Activated B cell treated with CpG ODN at 0.5 μM for 24 hours (primary cell): ENCODE measurements around the gene EHBP1L1. TPM values are rescaled to one million over a fixed set of nuclear protein-coding genes. Genes with fewer than 3 reads are reported as not detected.

Source experiments
- ATAC-seq: fragments of 200-7000 bp; cut with Tn5 transposase; one replicate; pipeline ENCODE4 v1.10.0; 2021; ENCODE audit warnings: low read depth, mild to moderate bottlenecking, moderate library complexity
- CTCF ChIA-PET: fragments of 350-600 bp; sonication (Branson Sonifier 250); formaldehyde crosslinking; loops from one replicate; lab custom pipeline; 2021; ENCODE audit warnings: antibody characterized with exemption; lab: Charles Lee
- POLR2A ChIA-PET: fragments of 350-600 bp; sonication (Branson Sonifier 250); formaldehyde crosslinking; loops from one replicate; lab custom pipeline; 2021; ENCODE audit warnings: antibody characterized with exemption; lab: Charles Lee
- DNase-seq: peaks from one replicate; pipeline ENCODE4 v3.0.0; 2022
- H3K27ac Mint-ChIP-seq: one replicate; pipeline ENCODE4 v1.8.0; 2020; ENCODE audit warnings: mixed read lengths
- H3K27me3 Mint-ChIP-seq: one replicate; pipeline ENCODE4 v1.8.0; 2021; ENCODE audit warnings: mixed read lengths
- H3K36me3 Mint-ChIP-seq: one replicate; pipeline ENCODE4 v1.8.0; 2021; ENCODE audit warnings: low read depth, mixed read lengths
- H3K4me1 Mint-ChIP-seq: one replicate; pipeline ENCODE4 v1.8.0; 2021; ENCODE audit warnings: mixed read lengths
- H3K4me3 Mint-ChIP-seq: one replicate; pipeline ENCODE4 v1.8.0; 2020; ENCODE audit warnings: mild to moderate bottlenecking, mixed read lengths
- H3K9me3 Mint-ChIP-seq: one replicate; pipeline ENCODE4 v1.8.0; 2020; ENCODE audit warnings: mixed read lengths
- CTCF ChIP-seq: fragments of 200-600 bp; IDR thresholded peaks from one replicate; pipeline ENCODE4 v1.8.0; 2022; ENCODE audit warnings: antibody characterized with exemption, mild to moderate bottlenecking
- intact Hi-C: fragments of 100-400 bp; cut with micrococcal nuclease; formaldehyde crosslinking; loops from one replicate; pipeline ENCODE4 v1.15.1; 2024
- total RNA-seq: library from RNA; stranded (reverse); gene quantifications from 2 replicates; pipeline ENCODE4 v1.2.3, GENCODE V29; 2022

The EHBP1L1 gene
- total RNA-seq, 1 donor from 2014 or later, result 163 TPM

GRCh38 chr11:65639623-65640482, 64.0 kb downstream of the EHBP1L1 start:
- ChIA-PET POLR2A (interaction anchor here (0.5 to 16.1 kb wide), 38 partner anchors 8 to 1838 kb away, joined by 3 to 617 read pairs (median 8); partner anchors contain the start of genes CCDC85B, CFL1, EHBP1L1 and FAM89B), CTCF (interaction anchor here (0.9 to 3.7 kb wide), 7 partner anchors 12 to 71 kb away, joined by 3 to 29 read pairs (median 4); partner anchors contain the start of genes PCNX3 and RELA)
- intact Hi-C loops, result loop anchor here (1.0 kb wide), 4 partner anchors 12 to 66 kb away; partner anchors contain the start of gene PCNX3
- no peaks in the 10 kb centered on the region for H3K27me3 Mint-ChIP-seq
- ATAC-seq (peak; percentile 71), DNase-seq (peak; percentile 76)
- H3K36me3 Mint-ChIP-seq, result peaks cover 55% of the 10 kb centered on the region
- no peak for TF ChIP-seq CTCF
- no peaks in the 10 kb centered on the region for H3K9me3 Mint-ChIP-seq
- peaks cover 65% of the 10 kb centered on the region for H3K4me1 Mint-ChIP-seq
- peak overlapping the region; percentile 94 for H3K4me3 Mint-ChIP-seq
- peak overlapping the region; percentile 96 for H3K27ac Mint-ChIP-seq

GRCh38 chr11:65640483-65641296, 64.8 kb downstream of the EHBP1L1 start:
- H3K9me3 Mint-ChIP-seq, result no peaks in the 10 kb centered on the region
- ATAC-seq (peak; percentile 12), DNase-seq (peak; percentile 54)
- H3K4me3 Mint-ChIP-seq, result peak overlapping the region; percentile 94
- H3K4me1 Mint-ChIP-seq, result peaks cover 65% of the 10 kb centered on the region
- intact Hi-C loops, result loop anchor here (1.0 kb wide), 2 partner anchors 12 to 25 kb away; partner anchors contain the start of gene PCNX3
- ChIA-PET CTCF (interaction anchor here (1.1 to 3.7 kb wide), 2 partner anchors 11 to 15 kb away, joined by 5 to 29 read pairs; no protein-coding TSS in a partner anchor), POLR2A (interaction anchor here (0.6 to 16.1 kb wide), 24 partner anchors 8 to 1761 kb away, joined by 3 to 617 read pairs (median 9); partner anchors contain the start of genes CCDC85B, CFL1, EHBP1L1 and FAM89B)
- peak overlapping the region; percentile 96 for H3K27ac Mint-ChIP-seq
- no peaks in the 10 kb centered on the region for H3K27me3 Mint-ChIP-seq
- H3K36me3 Mint-ChIP-seq, result peaks cover 58% of the 10 kb centered on the region
- TF ChIP-seq CTCF, result no peak

- CTCF ChIA-PET, result no interaction called here
- H3K36me3 Mint-ChIP-seq, result peaks cover 60% of the 10 kb centered on the region
Observed at GRCh38 chr11:65641297-65642013, 65.6 kb downstream of the EHBP1L1 start.

More at GRCh38 chr11:65641297-65642013, 65.6 kb downstream of the EHBP1L1 start:
- no peaks in the 10 kb centered on the region for H3K27me3 Mint-ChIP-seq
- ATAC-seq (no peak), DNase-seq (no peak)
- peak overlapping the region; percentile 94 for H3K4me3 Mint-ChIP-seq
- intact Hi-C loops, result no loop called here
- no peaks in the 10 kb centered on the region for H3K9me3 Mint-ChIP-seq
- H3K27ac Mint-ChIP-seq, result peak overlapping the region; percentile 85
- POLR2A ChIA-PET, result interaction anchor here (1.7 to 16.1 kb wide), 9 partner anchors 9 to 218 kb away, joined by 12 to 617 read pairs (median 39); partner anchors contain the start of genes CFL1, FAM89B, KAT5 and MALAT1
- TF ChIP-seq CTCF, result no peak
- peaks cover 65% of the 10 kb centered on the region for H3K4me1 Mint-ChIP-seq

Other genes starting within 250 kb of the EHBP1L1 start
- gene DPF2, start 242.2 kb upstream of the EHBP1L1 start, total RNA-seq, result 88.3 and 89.6 TPM in 2 replicates
- gene TIGD3, start 221.3 kb upstream of the EHBP1L1 start, total RNA-seq, result 1.4 and 1.6 TPM in 2 replicates
- gene SLC25A45, start 193.4 kb upstream of the EHBP1L1 start, total RNA-seq, result 11.4 and 12.3 TPM in 2 replicates
- 68.6 and 70.6 TPM in 2 replicates for gene FRMD8, start 189.4 kb upstream of the EHBP1L1 start, total RNA-seq
- 578 and 699 TPM in 2 replicates for gene NEAT1, start 153.3 kb upstream of the EHBP1L1 start, total RNA-seq
- gene MALAT1, start 77.0 kb upstream of the EHBP1L1 start, total RNA-seq, result 12,540 and 18,961 TPM in 2 replicates
- 70.0 and 75.7 TPM in 2 replicates for gene SCYL1, start 51.0 kb upstream of the EHBP1L1 start, total RNA-seq
- gene LTBP3, start 17.7 kb upstream of the EHBP1L1 start, total RNA-seq, result 25.0 and 25.3 TPM in 2 replicates
- 40.9 and 41.0 TPM in 2 replicates for gene ZNRD2, start 5.6 kb upstream of the EHBP1L1 start, total RNA-seq
- 19.1 and 21.6 TPM in 2 replicates for gene FAM89B, start 3.5 kb upstream of the EHBP1L1 start, total RNA-seq
- gene KCNK7, start 19.7 kb downstream of the EHBP1L1 start, total RNA-seq, result 1.0 and 1.1 TPM in 2 replicates
- gene MAP3K11, start 38.2 kb downstream of the EHBP1L1 start, total RNA-seq, result 72.1 and 89.6 TPM in 2 replicates
- 45.3 and 51.4 TPM in 2 replicates for gene PCNX3, start 39.7 kb downstream of the EHBP1L1 start, total RNA-seq
- 236 and 252 TPM in 2 replicates for gene SIPA1, start 62.0 kb downstream of the EHBP1L1 start, total RNA-seq
- gene RELA, start 86.9 kb downstream of the EHBP1L1 start, total RNA-seq, result 110 and 119 TPM in 2 replicates
- gene KAT5, start 136.2 kb downstream of the EHBP1L1 start, total RNA-seq, result 108 and 120 TPM in 2 replicates
- gene RNASEH2C, start 144.7 kb downstream of the EHBP1L1 start, total RNA-seq, result 85.3 and 91.4 TPM in 2 replicates
- gene AP5B1, start 204.9 kb downstream of the EHBP1L1 start, total RNA-seq, result 17.4 and 20.9 TPM in 2 replicates
- gene OVOL1, start 211.0 kb downstream of the EHBP1L1 start, total RNA-seq, result 0.09 and 0.29 TPM in 2 replicates